Keratinocyte (primary cell): Measurements from ENCODE around the gene INPP5E.

Source experiments
- EZH2 ChIP-seq: IDR thresholded peaks from one replicate; pipeline ENCODE4 v1.6.1; 2012; ENCODE audit warnings: inconsistent platforms, mild to moderate bottlenecking, low read length, moderate library complexity
- TF ChIP-seq, protein P1 (sequence below), 3 experiments: IDR thresholded peaks in 1 of 3; conservative IDR thresholded peaks in 1 of 3; optimal IDR thresholded peaks in 1 of 3; 2 replicates in 2 of 3; 3 replicates in 1 of 3; pipeline versions ENCODE3 to v1.5.1; 2011; ENCODE audit warnings: low read length in 3 of 3, mild to moderate bottlenecking in 3 of 3, moderate library complexity in 2 of 3, control low read depth in 1 of 3, inconsistent platforms in 1 of 3; ENCODE audit not compliant: insufficient read depth in 2 of 3; ENCODE audit errors: extremely low read depth in 1 of 3

DNA sequence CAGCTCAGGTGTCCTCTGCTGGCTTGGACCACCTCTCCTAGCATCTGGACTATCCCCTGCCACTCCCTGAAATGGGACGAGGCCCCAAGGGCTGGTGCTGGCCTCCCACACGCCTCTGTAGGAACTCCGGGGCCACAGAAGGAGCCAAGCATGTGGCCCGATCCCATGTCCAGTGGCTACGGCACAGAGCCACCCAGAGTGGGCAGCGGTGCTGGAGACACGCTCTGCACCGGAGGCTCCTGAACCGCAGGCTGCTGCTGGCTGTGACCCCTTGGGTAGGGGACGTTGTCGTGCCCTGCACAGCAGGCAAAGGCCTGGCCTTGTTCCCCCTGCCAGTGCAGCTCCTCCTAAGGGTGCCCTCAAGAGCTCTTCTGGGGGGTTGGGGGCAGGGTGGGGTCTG, 59.8 kb downstream of the INPP5E start:
- TF ChIP-seq, protein P1, sequence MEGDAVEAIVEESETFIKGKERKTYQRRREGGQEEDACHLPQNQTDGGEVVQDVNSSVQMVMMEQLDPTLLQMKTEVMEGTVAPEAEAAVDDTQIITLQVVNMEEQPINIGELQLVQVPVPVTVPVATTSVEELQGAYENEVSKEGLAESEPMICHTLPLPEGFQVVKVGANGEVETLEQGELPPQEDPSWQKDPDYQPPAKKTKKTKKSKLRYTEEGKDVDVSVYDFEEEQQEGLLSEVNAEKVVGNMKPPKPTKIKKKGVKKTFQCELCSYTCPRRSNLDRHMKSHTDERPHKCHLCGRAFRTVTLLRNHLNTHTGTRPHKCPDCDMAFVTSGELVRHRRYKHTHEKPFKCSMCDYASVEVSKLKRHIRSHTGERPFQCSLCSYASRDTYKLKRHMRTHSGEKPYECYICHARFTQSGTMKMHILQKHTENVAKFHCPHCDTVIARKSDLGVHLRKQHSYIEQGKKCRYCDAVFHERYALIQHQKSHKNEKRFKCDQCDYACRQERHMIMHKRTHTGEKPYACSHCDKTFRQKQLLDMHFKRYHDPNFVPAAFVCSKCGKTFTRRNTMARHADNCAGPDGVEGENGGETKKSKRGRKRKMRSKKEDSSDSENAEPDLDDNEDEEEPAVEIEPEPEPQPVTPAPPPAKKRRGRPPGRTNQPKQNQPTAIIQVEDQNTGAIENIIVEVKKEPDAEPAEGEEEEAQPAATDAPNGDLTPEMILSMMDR (optimal IDR thresholded peaks at IDR 0.05 in 1 of 3, IDR thresholded peaks at IDR 0.05 in 1 of 3, conservative IDR thresholded peaks at IDR 0.05 in 1 of 3; ENCODE audit: extremely low read depth in 1 of 3, insufficient read depth in 2 of 3, low read length in 3 of 3) = no peak
- no peak for TF ChIP-seq EZH2
